ENCODE measurements around the gene STRN. TPM values are rescaled to one million over a fixed set of nuclear protein-coding genes. Genes with fewer than 3 reads are reported as not detected.

The STRN gene
- total and polyA plus RNA-seq, 10 of the 15 experiments (the other 5 are each of a cell fraction or from before 2014, with no cell fraction given): 1.00 to 19.2 (median 9.1) TPM

DNA sequence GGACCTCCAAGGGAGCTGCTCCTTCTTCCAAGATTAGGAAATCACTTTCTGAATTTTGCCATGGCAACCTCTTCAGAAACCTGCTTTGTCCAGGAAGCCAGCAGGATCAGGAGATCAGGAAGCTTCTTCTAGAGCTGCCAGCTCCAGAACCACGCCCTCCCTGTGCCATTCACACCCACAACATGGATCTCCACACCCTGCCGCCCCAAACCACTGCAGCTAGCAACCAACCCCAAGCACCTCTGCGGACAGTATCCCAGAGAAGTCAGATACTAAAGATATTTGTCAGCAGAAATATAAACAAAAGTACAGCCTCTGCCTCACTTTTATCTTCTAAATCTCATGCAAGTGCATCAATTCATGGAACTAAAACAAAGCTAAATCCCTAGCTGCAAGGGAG lies 163.4 kb downstream of the STRN start:
- FAIRE-seq (no peak), DNase-seq (ENCODE audit: low read depth, low spot score) (no peak), ATAC-seq (no peak)
- Histone ChIP-seq H3K4me2 (ENCODE audit: control insufficient read depth, insufficient read depth) (no peak overlapping the region), H4K20me1 (ENCODE audit: control insufficient read depth, insufficient read depth) (no peaks in the 10 kb centered on the region), H3K4me3 (no peak overlapping the region), H3K36me3 (ENCODE audit: control insufficient read depth in 2 of 2, insufficient read depth in 2 of 2, low read length in 1 of 2) (no peaks in the 10 kb centered on the region), H3K79me2 (ENCODE audit: control insufficient read depth, insufficient read depth, low read length) (no peaks in the 10 kb centered on the region), H3K9me3 (replicated peaks; ENCODE audit: control insufficient read depth, insufficient read depth, low read length) (no peaks in the 10 kb centered on the region), H3K27ac (ENCODE audit: control insufficient read depth, insufficient read depth) (no peak overlapping the region), H3K27me3 (replicated peaks in 1 of 2; ENCODE audit: control insufficient read depth in 2 of 2, insufficient read depth in 2 of 2, low read length in 1 of 2) (peaks cover 0 to 1% of the 10 kb centered on the region in 2 experiments; a peak in 1 of 4 replicates), H3K4me1 (ENCODE audit: control insufficient read depth, insufficient read depth, low read length) (no peaks in the 10 kb centered on the region), H3K9ac (ENCODE audit: control insufficient read depth, insufficient read depth, low read length) (no peak overlapping the region), H2AFZ (ENCODE audit: control insufficient read depth, low read depth, low read length) (no peak overlapping the region)
- no TSS peak for BruUV-seq (replicated peaks)
- SMC1A ChIA-PET (ENCODE audit: uncharacterized antibody, unreplicated experiment): interaction anchor here (0.5 to 1.7 kb wide), 5 partner anchors 9 to 23 kb away, joined by 3 to 4 read pairs (median 3); no protein-coding TSS in a partner anchor
- WGBS (ENCODE audit: insufficient coverage, insufficient replicate concordance, low lambda C conversion rate, missing lambda C conversion rate): 14% methylated on average over 3 of the region's 3 CpGs
- RAD21 ChIA-PET (ENCODE audit: unreplicated experiment): no interaction called here
- POLR2A ChIA-PET: interaction anchor here (0.6 to 1.1 kb wide), 3 partner anchors 10 to 844 kb away, joined by 3 read pairs; no protein-coding TSS in a partner anchor
- TF ChIP-seq YBX1 (IDR thresholded peaks at IDR 0.05) (no peak), ZBED1 (IDR thresholded peaks at IDR 0.05; ENCODE audit: borderline replicate concordance) (no peak)
- intact Hi-C loops (cut with micrococcal nuclease; ENCODE audit: unreplicated experiment) (no loop called here), in situ Hi-C loops (cut with MboI) (no loop called here)
- CTCF ChIA-PET: interaction anchor here (1.1 to 4.5 kb wide), 5 partner anchors 17 to 23 kb away, joined by 3 to 24 read pairs (median 5); no protein-coding TSS in a partner anchor

DNA sequence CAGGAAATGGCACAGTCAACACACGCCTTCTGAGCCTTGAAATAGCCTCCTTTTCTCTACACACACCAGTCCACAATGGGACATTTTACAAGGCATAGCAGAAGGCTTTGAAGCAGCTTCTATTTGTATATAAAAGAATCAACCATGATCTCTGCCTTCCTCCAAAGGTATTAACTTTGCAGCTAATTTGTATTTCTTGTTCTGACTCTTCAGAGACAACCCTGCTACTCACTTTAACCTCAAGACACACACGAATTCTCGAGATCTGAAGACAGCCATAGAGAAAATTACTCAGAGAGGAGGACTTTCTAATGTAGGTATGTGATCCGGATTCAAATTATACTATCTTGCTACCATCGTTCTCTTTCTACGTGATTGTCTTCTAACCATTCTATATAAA lies 165.2 kb downstream of the STRN start:
- WGBS (ENCODE audit: insufficient coverage, insufficient replicate concordance, low lambda C conversion rate, missing lambda C conversion rate): 1% methylated on average over 6 of the region's 6 CpGs
- peak; percentile 42 for ATAC-seq
- FAIRE-seq: no peak
- H3K27ac ChIP-seq (ENCODE audit: control insufficient read depth, insufficient read depth): no peak overlapping the region
- H3K4me3 ChIP-seq: no peak overlapping the region
- ChIA-PET RAD21 (ENCODE audit: unreplicated experiment) (no interaction called here), CTCF (interaction anchor here (4.5 kb wide), 1 partner anchor 16 kb away, joined by 24 read pairs; no protein-coding TSS in a partner anchor), POLR2A (no interaction called here), SMC1A (ENCODE audit: uncharacterized antibody, unreplicated experiment) (interaction anchor here (1.1 to 1.5 kb wide), 2 partner anchors 9 to 128 kb away, joined by 3 to 4 read pairs; no protein-coding TSS in a partner anchor)
- H3K79me2 ChIP-seq (ENCODE audit: control insufficient read depth, insufficient read depth, low read length): no peaks in the 10 kb centered on the region
- no peaks in the 10 kb centered on the region for H3K9me3 ChIP-seq (replicated peaks; ENCODE audit: control insufficient read depth, insufficient read depth, low read length)
- H3K36me3 ChIP-seq (ENCODE audit: control insufficient read depth in 2 of 2, insufficient read depth in 2 of 2, low read length in 1 of 2): no peaks in the 10 kb centered on the region
- H3K9ac ChIP-seq (ENCODE audit: control insufficient read depth, insufficient read depth, low read length): no peak overlapping the region
- no peak overlapping the region for H2AFZ ChIP-seq (ENCODE audit: control insufficient read depth, low read depth, low read length)
- in situ Hi-C loops (cut with MboI) (no loop called here), intact Hi-C loops (cut with micrococcal nuclease; ENCODE audit: unreplicated experiment) (no loop called here)
- no peaks in the 10 kb centered on the region for H4K20me1 ChIP-seq (ENCODE audit: control insufficient read depth, insufficient read depth)
- H3K4me1 ChIP-seq (ENCODE audit: control insufficient read depth, insufficient read depth, low read length): no peaks in the 10 kb centered on the region
- peaks cover 0 to 1% of the 10 kb centered on the region in 2 experiments; a peak in 1 of 4 replicates for H3K27me3 ChIP-seq (replicated peaks in 1 of 2; ENCODE audit: control insufficient read depth in 2 of 2, insufficient read depth in 2 of 2, low read length in 1 of 2)
- BruUV-seq (replicated peaks): no TSS peak
- DNase-seq (ENCODE audit: low read depth, low spot score): no peak
- TF ChIP-seq RUNX3 (IDR thresholded peaks at IDR 0.05; ENCODE audit: low read length) (peak; percentile 43; the same call in 1 of the 2 replicates), JUNB (IDR thresholded peaks at IDR 0.05) (0 out of 2 replicates have a peak, but pooled peaks have one; percentile 17), ZNF217 (IDR thresholded peaks at IDR 0.05) (0 out of 2 replicates have a peak, but pooled peaks have one; percentile 38), ZSCAN29 (IDR thresholded peaks at IDR 0.05) (no peak), NRF1 (conservative IDR thresholded peaks at IDR 0.05; ENCODE audit: low read depth, low read length) (no peak), MTA2 (IDR thresholded peaks at IDR 0.05; ENCODE audit: low read depth) (peak; percentile 44; the same call in 1 of the 2 replicates), RFX5 (IDR thresholded peaks at IDR 0.05; ENCODE audit: low read depth, low read length) (no peak)
- TF ChIP-seq, protein P1, sequence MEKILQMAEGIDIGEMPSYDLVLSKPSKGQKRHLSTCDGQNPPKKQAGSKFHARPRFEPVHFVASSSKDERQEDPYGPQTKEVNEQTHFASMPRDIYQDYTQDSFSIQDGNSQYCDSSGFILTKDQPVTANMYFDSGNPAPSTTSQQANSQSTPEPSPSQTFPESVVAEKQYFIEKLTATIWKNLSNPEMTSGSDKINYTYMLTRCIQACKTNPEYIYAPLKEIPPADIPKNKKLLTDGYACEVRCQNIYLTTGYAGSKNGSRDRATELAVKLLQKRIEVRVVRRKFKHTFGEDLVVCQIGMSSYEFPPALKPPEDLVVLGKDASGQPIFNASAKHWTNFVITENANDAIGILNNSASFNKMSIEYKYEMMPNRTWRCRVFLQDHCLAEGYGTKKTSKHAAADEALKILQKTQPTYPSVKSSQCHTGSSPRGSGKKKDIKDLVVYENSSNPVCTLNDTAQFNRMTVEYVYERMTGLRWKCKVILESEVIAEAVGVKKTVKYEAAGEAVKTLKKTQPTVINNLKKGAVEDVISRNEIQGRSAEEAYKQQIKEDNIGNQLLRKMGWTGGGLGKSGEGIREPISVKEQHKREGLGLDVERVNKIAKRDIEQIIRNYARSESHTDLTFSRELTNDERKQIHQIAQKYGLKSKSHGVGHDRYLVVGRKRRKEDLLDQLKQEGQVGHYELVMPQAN (conservative IDR thresholded peaks at IDR 0.05): no peak
- no peak overlapping the region for H3K4me2 ChIP-seq (ENCODE audit: control insufficient read depth, insufficient read depth)

Data from GM12878 (cell line).